Large intestine (tissue), 3 donors: ENCODE results near the gene SEMA3B. TPM values are rescaled to one million over a fixed set of nuclear protein-coding genes. Genes with fewer than 3 reads are reported as not detected.
"Not testable (repeated sequence)": the region's sequence is repeated elsewhere in the genome, so short reads cannot be mapped to it uniquely, and the experiment has no call there.

Experiments
- DNase-seq, 2 donors: peaks; one replicate each; pipeline versions ENCODE4 v3.0.0 to v3.0.0-alpha.2; 2013
- H3K27ac ChIP-seq: one replicate; pipeline ENCODE4 v1.5.1; 2013; ENCODE audit warnings: low read length
- H3K27me3 ChIP-seq: 2 replicates; pipeline ENCODE4 v1.6.1; 2013; ENCODE audit warnings: low read length; ENCODE audit not compliant: control insufficient read depth, insufficient read depth
- H3K36me3 ChIP-seq: 2 replicates; pipeline ENCODE4 v1.6.1; 2013; ENCODE audit warnings: low read length; ENCODE audit not compliant: control insufficient read depth, insufficient read depth
- H3K4me1 ChIP-seq: one replicate; pipeline ENCODE4 v1.6.1; 2013; ENCODE audit warnings: low read length; ENCODE audit not compliant: control insufficient read depth, insufficient read depth
- H3K4me3 ChIP-seq: one replicate; pipeline ENCODE4 v1.5.1; 2013; ENCODE audit warnings: low read length
- H3K9me3 ChIP-seq: one replicate; pipeline ENCODE4 v1.6.1; 2013; ENCODE audit warnings: mild to moderate bottlenecking, low read depth, low read length, moderate library complexity; ENCODE audit not compliant: control insufficient read depth
- WGBS: methylation state at CpG from one replicate; pipeline ENCODE4 v1.1.5; 2013; ENCODE audit warnings: low lambda C conversion rate; ENCODE audit not compliant: insufficient coverage; 5-methylcytosine and 5-hydroxymethylcytosine counted together
- polyA plus RNA-seq: library from polyadenylated mRNA; unstranded; fragments of 120-200 nt; gene quantifications from one replicate; pipeline ENCODE4 v1.2.1, GENCODE V29; 2013

The SEMA3B gene
- polyA plus RNA-seq, 1 donor: 87.0 TPM

DNA sequence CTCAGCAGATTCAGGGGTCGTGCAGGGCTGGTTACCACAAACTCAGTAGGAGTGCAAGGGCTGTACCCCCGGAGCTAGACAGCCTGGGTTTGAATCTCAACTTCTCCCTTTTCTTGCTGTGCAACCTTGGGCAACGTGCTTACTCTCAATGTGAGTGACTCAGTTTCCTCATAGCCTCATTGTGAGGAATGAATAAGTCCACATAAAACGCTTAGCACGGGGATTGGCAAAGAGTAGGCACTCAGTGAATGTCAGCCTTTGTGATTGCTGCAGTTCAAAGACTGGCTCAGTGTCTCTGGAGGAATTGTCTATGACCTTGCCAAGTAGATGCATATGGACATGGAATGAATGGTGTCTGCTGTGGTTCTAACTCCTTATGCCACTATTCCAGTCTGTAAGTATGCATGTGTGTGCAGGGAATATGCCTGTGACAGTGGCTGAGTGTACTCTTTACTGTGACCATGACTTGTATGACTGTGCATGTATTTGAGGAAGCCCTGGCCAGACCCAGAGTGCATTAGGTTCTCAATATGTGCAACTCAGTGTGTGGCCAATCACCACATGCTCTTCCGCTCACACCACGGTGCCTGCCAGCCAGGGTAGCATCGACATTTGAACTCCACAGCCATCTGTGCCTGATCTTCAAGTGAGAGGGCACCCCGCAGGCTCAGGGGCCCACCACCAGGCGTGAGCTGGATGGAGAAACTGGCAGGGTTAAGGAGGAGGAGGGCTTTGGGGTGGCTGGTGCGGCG is 31.2 kb downstream of the SEMA3B start:
- peak overlapping the region; percentile 47 for H3K4me3 ChIP-seq
- no peaks in the 10 kb centered on the region for H3K9me3 ChIP-seq
- peaks cover 39% of the 10 kb centered on the region for H3K4me1 ChIP-seq
- H3K36me3 ChIP-seq: no peaks in the 10 kb centered on the region
- H3K27ac ChIP-seq: peak overlapping the region; percentile 69
- H3K27me3 ChIP-seq: no peaks in the 10 kb centered on the region
- DNase-seq: peak in 1 of 2 donors; percentile 37
- WGBS: no CpG with 5 or more reads among the region's 12 CpGs

DNA sequence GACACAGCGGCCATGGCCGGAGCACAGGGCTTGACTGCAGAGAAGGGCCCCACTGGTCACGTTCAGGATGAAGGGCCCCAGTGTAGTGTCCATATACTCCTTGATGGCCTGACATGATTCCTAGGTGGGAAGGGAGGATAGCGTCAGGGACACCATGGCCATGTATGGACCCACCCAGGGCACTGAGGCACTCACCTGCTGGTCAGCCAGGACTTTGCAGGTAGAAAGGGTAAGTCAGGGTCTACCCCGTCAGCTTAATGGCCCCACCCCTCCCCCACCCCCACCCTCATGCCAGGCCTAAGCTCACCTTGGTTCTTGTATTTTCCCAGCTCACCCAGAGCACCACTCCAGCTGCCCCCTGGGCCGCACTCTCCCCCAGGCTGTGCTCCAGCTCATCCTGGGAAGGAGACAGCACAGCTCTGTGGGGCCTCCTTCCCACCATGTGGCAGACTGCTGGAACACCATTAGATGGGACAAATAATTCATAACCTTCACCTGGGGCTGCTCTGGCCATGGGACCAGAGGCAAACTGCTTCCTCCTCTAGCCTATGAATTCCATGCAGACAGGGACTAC is 31.8 kb downstream of the SEMA3B start:
- Histone ChIP-seq H3K9me3 (no peaks in the 10 kb centered on the region), H3K4me1 (peaks cover 39% of the 10 kb centered on the region), H3K4me3 (no peak overlapping the region), H3K27me3 (no peaks in the 10 kb centered on the region), H3K27ac (peak overlapping the region; percentile 69), H3K36me3 (no peaks in the 10 kb centered on the region)
- DNase-seq: no peak
- no CpG with 5 or more reads among the region's 6 CpGs for WGBS

DNA sequence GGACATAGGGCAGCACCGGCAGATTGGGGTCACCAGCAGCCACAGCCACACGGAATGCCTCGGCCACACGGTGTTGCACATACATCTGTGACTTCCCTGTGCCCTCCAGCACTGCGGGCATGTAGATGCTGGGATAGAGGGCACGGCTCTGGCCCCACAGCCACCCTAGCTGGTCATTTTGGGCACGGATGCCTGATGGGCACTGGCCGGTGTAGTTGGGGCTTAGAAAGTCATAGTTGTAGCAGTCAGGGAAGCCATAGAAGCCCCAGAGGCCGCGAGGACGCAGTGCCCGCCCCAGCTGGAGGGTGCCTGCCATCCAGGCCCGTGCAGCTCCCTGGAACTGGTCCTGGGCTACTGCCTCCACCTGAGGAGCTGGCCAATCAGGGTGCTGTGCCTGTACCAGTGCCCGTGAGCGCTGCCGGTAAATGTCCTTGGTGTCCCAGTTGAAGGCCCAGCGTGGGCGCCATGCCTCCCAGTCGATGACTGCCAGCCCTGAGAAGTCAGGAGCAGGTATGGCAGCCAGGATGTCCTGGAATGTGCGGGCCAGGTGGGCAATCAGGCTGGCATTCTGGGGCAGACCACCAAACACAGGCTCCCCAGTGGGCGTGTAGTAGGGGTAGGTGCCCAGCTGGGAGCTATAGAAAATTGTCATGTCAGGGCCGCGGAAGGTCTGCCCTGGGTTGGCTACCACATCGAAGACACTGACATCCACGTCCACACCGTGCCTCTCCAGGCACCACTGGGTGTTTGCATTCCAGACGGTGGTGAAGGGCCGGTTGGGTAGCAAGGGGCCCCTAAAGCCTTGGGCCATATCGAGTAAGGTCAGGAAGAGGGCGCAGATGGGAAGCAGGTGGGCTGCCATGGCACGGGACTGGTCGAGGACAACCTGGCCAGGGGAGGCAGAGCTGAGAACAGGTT is 33.4 kb downstream of the SEMA3B start:
- no peaks in the 10 kb centered on the region for H3K36me3 ChIP-seq
- no peak overlapping the region for H3K4me3 ChIP-seq
- H3K27ac ChIP-seq: peak overlapping the region; percentile 49
- WGBS: no CpG with 5 or more reads among the region's 32 CpGs
- peaks cover 2% of the 10 kb centered on the region for H3K9me3 ChIP-seq
- peaks cover 39% of the 10 kb centered on the region for H3K4me1 ChIP-seq
- H3K27me3 ChIP-seq: no peaks in the 10 kb centered on the region
- no peak for DNase-seq

DNA sequence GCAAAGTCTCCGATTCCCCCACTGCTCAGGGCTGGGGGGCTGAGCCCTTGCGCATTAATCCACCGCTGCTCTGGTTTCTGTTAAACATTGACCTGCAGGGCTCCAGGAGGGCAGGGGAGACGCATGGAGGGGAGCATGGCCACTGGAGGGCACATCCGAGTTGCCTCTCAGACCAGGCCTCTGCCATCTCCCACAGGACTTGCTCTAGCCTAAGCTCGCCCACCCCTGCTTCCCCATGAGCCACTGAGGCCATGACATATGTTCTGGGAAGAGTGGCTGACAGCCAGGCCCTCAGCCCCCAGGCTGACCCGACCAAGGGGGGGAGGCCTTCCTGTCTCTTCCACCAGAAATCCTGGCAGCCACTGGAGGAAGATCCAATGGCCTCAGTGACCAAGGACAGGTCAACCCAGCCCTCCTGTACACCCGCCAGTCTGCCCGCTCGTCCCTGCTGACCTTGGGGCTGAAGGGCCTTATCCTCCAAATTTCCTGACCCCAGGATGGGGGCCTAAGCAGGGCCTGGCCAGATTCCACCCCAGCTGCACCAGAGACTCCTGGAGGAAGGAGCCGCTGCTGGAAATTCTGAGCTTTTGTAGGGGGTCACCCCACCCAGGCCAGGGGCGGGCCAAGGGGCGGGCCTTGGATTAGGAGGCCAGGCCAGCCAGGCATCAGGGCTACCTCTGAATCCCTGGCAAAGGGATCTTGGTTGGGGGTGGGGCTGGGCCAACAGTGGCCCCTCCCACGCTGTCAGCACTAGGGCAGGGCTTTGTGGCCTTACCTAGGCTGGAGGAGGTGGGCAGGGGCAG is 34.3 kb downstream of the SEMA3B start, which contains the start of gene HYAL1:
Gene HYAL1 (minus strand): TSS at position 562 of the 803 bp plus-strand sequence. CDS start 618 bp downstream, outside the sequence.
- H3K27ac ChIP-seq: peak within 1 kb of the TSS; percentile 49
- H3K36me3 ChIP-seq: no peaks in the 10 kb centered on the region
- H3K4me1 ChIP-seq: peaks cover 36% of the 10 kb centered on the region
- no peaks in the 10 kb centered on the region for H3K27me3 ChIP-seq
- DNase-seq: peak; percentile 58 to 72
- H3K4me3 ChIP-seq: no peak within 1 kb of the TSS
- peaks cover 11% of the 10 kb centered on the region for H3K9me3 ChIP-seq
- no CpG with 5 or more reads among the region's 14 CpGs for WGBS

DNA sequence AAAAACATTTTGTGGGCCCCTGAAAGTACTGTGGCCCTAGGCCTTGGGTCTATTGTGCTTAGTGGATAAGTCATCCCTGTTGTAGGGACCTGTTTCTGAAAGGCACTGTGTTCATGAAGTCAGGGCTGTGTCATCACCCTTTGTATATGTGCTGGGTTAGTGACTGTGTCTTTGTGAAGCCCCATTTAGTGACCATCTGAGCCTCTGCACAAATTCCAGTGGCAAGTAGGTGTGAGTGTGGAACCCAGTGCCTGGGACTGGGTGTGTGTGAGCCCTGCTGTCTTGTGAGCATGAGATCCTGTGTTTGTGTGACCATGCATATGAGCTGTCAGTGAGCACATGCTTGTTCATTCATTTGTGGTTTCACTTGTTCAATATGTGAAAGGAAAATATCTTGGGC is 35.7 kb downstream of the SEMA3B start:
- Histone ChIP-seq H3K36me3 (no peaks in the 10 kb centered on the region), H3K27me3 (no peaks in the 10 kb centered on the region), H3K9me3 (peaks cover 22% of the 10 kb centered on the region), H3K27ac (no peak overlapping the region), H3K4me1 (peaks cover 29% of the 10 kb centered on the region), H3K4me3 (no peak overlapping the region)
- DNase-seq: no peak

DNA sequence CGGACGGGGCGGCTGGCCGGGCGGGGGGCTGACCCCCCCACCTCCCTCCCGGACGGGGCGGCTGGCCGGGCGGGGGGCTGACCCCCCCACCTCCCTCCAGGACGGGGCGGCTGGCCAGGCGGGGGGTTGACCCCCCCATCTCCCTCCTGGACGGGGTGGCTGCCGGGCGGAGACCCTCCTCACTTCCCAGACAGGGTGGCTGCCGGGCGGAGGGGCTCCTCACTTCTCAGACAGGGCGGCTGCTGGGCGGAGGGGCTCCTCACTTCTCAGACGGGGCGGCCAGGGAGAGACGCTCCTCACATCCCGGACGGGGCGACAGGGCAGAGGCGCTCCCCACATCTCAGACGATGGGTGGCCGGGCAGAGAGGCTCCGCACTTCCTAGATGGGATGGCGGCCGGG is 43.1 kb downstream of the SEMA3B start:
- H3K27ac ChIP-seq, DNase-seq, H3K4me1 ChIP-seq, H3K27me3 ChIP-seq, H3K4me3 ChIP-seq: not testable (repeated sequence)
- Histone ChIP-seq H3K36me3 (peaks cover 18% of the 10 kb centered on the region), H3K9me3 (peaks cover 22% of the 10 kb centered on the region)
- WGBS: no CpG with 5 or more reads among the region's 32 CpGs

DNA sequence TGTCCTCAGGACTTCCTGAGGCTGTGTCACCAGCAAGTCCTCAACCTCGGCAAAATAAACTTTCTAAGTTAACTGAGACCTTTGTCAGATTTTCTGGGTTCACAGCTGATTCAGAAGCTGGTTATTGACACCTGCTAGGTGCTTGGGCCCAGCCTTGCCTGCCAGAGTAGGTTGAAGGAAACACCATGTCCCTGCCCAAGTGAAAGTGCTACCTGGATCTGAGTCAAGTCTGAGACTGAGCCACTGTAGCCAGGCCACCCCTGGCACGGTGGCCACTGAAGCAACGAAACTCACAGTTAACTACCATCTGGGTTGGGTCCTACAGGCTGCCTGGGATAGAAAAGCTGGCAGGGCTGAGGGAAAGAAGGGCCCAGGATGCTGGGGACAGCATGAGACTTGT is 45.4 kb downstream of the SEMA3B start:
- Histone ChIP-seq H3K4me3 (no peak overlapping the region), H3K4me1 (peaks cover 33% of the 10 kb centered on the region), H3K36me3 (peaks cover 41% of the 10 kb centered on the region), H3K27me3 (no peaks in the 10 kb centered on the region), H3K9me3 (peaks cover under 1% of the 10 kb centered on the region), H3K27ac (no peak overlapping the region)
- no peak for DNase-seq
- WGBS: no CpG with 5 or more reads among the region's 3 CpGs

DNA sequence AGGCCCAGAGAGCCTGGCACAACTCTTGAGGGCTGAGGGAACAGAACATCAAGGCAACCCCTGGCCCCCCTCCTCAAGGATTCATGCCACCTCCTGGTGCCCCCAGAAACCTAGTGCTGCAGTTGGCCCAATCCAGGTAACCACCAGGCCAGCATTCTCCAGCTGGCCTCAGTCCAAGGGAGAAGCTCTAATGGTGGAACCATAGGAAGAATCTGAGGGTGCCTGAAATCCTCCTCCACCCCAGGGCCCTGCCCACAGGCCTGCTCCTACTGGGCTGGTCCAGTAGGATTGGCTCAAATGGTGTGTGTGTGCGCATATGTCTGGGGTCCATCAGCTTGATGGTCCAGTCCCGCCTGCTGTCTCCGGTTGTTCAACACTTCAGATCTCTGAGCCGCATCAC is 45.9 kb downstream of the SEMA3B start:
- WGBS: 100% methylated on average over 1 of the region's 4 CpGs
- no peak overlapping the region for H3K27ac ChIP-seq
- peaks cover 45% of the 10 kb centered on the region for H3K36me3 ChIP-seq
- no peak for DNase-seq
- no peaks in the 10 kb centered on the region for H3K9me3 ChIP-seq
- H3K27me3 ChIP-seq: no peaks in the 10 kb centered on the region
- H3K4me3 ChIP-seq: no peak overlapping the region
- H3K4me1 ChIP-seq: peaks cover 37% of the 10 kb centered on the region

DNA sequence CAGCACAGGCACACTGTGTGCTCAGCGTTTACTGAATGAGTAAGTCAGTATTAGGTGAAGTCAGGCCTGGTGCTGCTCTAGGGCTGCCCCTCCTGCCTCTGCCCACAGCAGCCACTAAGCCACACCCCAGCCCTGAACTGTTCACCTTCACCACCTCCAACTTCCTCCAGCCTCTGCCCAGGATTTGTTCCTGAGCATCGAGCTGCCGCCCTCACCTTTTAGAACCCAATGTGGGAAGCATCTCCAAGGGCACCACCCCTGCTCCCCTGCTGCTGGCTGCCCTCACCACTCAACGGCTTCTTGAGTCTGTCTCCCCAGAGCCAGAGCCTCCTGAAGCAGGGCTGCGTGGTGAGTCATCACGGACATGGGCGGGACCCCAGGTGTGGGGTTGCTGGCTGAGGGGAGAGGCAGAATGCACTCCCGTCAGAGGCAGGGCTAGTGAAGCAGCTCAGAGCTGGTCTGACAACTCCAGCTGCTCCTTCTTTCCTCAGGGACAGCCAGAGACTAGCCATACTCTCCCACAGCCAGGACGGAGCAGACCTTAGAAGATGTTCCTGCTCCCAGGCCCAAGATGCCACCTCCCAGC is 47.8 kb downstream of the SEMA3B start:
- H3K36me3 ChIP-seq: peaks cover 47% of the 10 kb centered on the region
- no peaks in the 10 kb centered on the region for H3K27me3 ChIP-seq
- H3K4me1 ChIP-seq: peaks cover 44% of the 10 kb centered on the region
- WGBS: no CpG with 5 or more reads among the region's 9 CpGs
- DNase-seq: peak; percentile 80 to 88
- peak overlapping the region; percentile 80 for H3K27ac ChIP-seq
- H3K4me3 ChIP-seq: no peak overlapping the region
- H3K9me3 ChIP-seq: no peaks in the 10 kb centered on the region
